HEK293T (cell line): ENCODE measurements around the gene CNOT9.

Experiments used
- FOXA1 ChIP-seq: fragments of 450-650 bp; IDR thresholded peaks from 2 replicates; pipeline ENCODE4 v1.6.1; 2016; ENCODE audit warnings: mild to moderate bottlenecking
- TARDBP ChIP-seq: fragments of 450-650 bp; IDR thresholded peaks from 2 replicates; pipeline ENCODE4 v1.6.1; 2016

DNA sequence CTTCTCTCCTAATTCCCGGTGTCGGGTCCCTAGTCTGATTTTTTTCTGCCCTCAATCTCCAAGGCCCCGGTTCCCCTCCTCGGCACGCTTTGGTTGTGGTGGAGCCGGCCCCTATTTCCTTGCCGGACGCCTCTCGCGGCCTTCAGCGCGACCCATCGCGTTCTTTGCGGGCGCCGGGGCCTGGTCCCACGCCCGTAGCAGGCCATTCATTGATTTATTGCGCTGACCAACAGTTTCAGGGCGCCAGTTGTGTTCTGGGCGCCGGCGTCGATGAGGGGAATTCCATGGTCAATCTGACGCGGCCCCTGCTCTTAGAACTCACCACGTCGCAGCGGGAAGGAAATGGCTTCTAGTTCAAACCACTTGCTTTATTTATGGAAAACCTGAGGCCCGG, 396 bp downstream of the CNOT9 start:
- TF ChIP-seq FOXA1 (no peak), TARDBP (no peak)
